ENCODE results near the gene SLC5A3.

SLC5A3 gene

GRCh38 chr21:34072145-34073031 lies 990 bp upstream of the SLC5A3 start:
- DNase-seq = no peak

- no peak for DNase-seq
Measured at GRCh38 chr21:34073749-34074282, 438 bp downstream of the SLC5A3 start.

GRCh38 chr21:34074283-34075090 lies 1.1 kb downstream of the SLC5A3 start:
- no peak for DNase-seq

GRCh38 chr21:34075091-34075425 lies 1.7 kb downstream of the SLC5A3 start:
- no peak for DNase-seq

GRCh38 chr21:34075760-34076660 lies 2.6 kb downstream of the SLC5A3 start:
- DNase-seq = no peak

GRCh38 chr21:34076835-34077234 lies 3.5 kb downstream of the SLC5A3 start:
- no peak for DNase-seq

GRCh38 chr21:34077888-34078287 lies 4.5 kb downstream of the SLC5A3 start:
- DNase-seq = no peak

GRCh38 chr21:34078915-34079314 lies 5.5 kb downstream of the SLC5A3 start:
- DNase-seq = no peak

GRCh38 chr21:34080710-34081109 lies 7.3 kb downstream of the SLC5A3 start:
- DNase-seq = no peak

- DNase-seq = no peak
Measured at GRCh38 chr21:34082769-34083168, 9.4 kb downstream of the SLC5A3 start.

- DNase-seq = no peak
Measured at GRCh38 chr21:34083357-34083756, 10.0 kb downstream of the SLC5A3 start.

GRCh38 chr21:34085129-34085528 lies 11.8 kb downstream of the SLC5A3 start:
- DNase-seq = no peak

GRCh38 chr21:34086887-34087306 lies 13.5 kb downstream of the SLC5A3 start:
- no peak for DNase-seq

- no peak for DNase-seq
Measured at GRCh38 chr21:34088752-34089151, 15.4 kb downstream of the SLC5A3 start.

- DNase-seq = no peak
Measured at GRCh38 chr21:34091032-34091431, 17.7 kb downstream of the SLC5A3 start.

- DNase-seq = no peak
Measured at GRCh38 chr21:34091607-34092006, 18.2 kb downstream of the SLC5A3 start.

GRCh38 chr21:34092262-34092921 lies 19.0 kb downstream of the SLC5A3 start:
- no peak for DNase-seq

GRCh38 chr21:34093083-34093482 lies 19.7 kb downstream of the SLC5A3 start:
- no peak for DNase-seq

GRCh38 chr21:34094949-34095348 lies 21.6 kb downstream of the SLC5A3 start:
- DNase-seq = no peak

GRCh38 chr21:34097442-34097841 lies 24.1 kb downstream of the SLC5A3 start:
- DNase-seq = no peak

GRCh38 chr21:34100337-34100736 lies 27.0 kb downstream of the SLC5A3 start:
- no peak for DNase-seq

GRCh38 chr21:34100790-34101189 lies 27.4 kb downstream of the SLC5A3 start:
- no peak for DNase-seq

Data from NCI-H2171 (cell line).